OCI-M1 (cell line): ENCODE data around the gene FRMD5.

Source experiments
- DNase-seq: peaks from one replicate; lab custom pipeline; 2025; lab: John Stamatoyannopoulos, UW

FRMD5 gene

GRCh38 chr15:44093836-44094235 is 101.2 kb downstream of the FRMD5 start:
- DNase-seq: no peak

DNA sequence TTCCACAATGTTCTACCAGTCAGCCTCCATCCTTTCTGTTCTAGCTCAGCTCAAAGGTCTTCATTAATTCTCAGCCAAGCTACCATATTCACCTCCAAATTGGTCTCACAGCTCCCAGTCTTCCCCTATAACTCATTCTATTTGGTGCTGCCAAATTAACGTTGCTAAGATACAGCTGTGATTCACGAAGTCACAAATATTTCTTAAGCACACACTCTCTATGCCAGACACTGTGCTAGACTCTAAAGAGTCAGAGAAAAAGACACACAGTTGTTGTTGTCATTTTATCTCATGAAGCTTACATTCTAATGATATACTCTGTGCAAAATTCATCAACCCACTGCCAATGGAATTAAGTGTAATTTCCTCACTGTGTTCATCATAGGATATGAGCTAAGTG is 102.8 kb downstream of the FRMD5 start:
- DNase-seq: no peak

DNA sequence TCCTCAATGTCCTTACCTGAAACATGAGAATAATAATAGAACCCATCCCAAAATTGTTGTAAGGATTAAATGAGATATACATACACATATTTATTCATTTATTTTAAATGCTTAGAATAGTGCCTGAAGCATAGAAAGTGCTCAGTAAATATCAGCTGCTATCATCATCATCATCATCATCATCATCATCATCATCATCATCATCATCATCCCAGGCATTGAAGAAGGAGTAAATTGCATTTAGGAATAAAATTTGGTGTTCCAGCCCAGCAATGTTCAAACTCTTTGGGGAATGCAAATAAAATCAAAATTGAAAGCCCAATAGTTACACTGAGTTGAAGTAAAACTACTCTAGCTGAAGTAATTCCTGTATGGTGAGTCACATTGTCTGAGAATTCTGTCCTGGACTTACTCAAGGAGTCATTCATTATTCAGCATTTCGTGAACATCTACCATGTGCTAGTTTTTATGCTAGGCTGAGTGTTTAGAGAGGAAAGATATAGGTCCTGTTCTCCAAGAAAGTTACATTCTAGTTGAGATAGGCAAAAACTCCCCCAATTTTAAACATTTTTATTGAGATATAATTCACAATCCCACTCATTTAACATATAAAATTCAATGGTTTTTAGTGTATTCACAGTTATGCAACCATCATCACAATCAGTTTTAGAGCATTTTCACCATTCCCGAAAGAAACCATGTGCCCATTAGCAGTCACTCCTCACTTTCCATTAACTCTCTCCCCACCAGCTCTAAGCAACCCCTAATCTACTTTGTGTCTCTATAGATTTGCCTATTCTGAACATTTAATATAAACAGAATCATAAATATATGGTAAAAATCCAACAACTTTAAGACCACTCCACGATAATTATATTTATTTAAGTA is 107.2 kb downstream of the FRMD5 start:
- DNase-seq: no peak

- DNase-seq: no peak
Measured at GRCh38 chr15:44084770-44085169, 110.3 kb downstream of the FRMD5 start.

- DNase-seq: no peak
Measured at GRCh38 chr15:44084171-44084570, 110.9 kb downstream of the FRMD5 start.

DNA sequence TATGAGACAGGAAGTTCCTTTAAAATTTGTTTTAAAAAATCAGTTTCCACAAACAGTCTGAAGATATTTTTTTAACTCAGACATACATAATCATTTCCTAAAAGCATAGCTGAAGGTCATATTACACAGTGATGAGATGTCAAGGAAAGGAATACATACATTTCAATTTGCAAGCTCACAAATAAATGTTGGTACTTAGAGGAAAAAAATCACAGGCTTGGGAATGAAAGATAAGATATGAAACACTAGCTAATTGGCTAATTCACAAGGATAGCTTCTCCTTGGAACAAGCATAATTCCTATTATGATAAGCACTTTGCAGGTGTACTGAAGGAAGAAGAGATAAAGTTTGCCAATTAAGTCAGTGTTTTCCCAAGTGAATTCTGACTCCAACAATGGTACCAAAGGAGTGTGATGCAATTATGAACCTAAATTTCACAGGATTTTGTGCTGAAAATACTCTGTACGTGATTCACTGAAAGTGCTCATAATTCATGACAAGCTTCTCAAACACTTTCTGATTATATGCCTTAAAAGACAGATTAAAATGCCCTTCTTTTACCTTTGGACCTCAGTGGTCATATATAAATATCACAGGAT is 112.4 kb downstream of the FRMD5 start:
- DNase-seq: no peak

DNA sequence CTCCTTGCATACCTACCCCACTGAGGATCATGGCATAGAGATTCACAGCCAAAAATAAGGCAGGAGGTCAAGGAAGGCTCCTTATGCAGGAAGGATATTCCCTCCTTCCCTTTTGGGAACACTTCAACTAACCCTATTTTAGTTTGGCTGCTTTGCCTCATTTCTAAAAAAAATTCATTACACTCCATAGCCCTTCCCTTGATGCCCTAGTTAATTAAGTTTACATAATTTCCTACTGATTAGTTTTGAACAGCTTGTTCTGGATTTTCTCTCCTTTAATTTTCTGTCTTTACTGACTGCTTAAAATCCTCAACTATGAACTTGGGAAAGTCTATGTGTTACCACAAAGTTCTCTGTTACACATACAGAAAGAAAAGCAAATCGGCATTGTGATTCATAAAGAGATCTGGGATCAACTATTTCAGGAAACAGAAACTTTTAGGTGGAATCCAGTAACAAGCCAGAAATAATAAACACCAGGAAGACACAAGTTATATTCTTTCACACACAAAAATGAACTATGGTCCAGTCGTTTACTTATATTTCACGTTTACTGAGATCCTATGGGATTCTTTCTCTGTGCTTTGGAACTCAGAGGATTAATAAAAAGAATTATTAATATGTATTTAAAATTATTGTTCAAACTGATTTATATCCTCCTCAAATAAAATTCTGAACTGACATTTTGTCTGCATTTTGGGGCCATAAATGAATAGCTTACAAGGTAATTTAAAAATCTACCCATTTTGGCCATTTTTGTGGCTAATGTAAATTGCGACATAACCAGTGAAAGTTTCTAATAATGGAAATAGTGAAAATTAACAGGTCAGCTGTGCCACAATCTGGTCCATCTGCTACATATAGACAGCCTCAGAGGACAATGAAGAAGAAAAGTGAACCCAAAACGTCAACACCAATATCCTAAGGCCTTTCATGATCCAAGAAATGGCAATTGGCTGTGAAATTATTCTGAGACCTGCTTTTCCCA is 113.8 kb downstream of the FRMD5 start:
- no peak for DNase-seq

GRCh38 chr15:44075535-44075934 is 119.5 kb downstream of the FRMD5 start:
- no peak for DNase-seq

DNA sequence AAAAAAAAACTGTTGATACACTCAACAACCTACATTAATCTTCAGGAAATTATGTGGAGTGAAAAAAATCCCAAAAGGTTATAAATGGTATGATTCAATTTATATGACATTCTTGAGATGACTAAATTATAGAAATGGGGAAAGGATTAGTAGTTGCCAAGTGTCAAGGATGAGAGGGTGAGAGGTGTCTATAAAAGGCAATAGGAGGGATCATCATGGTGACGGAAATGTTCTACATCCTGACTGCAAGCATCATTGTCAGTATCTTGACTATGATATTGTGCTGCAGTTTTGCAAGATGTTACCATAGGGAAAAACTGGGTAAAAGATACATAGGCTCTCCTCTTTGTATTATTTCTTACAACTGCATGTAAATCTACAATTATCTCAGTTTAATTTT is 125.6 kb downstream of the FRMD5 start:
- no peak for DNase-seq

DNA sequence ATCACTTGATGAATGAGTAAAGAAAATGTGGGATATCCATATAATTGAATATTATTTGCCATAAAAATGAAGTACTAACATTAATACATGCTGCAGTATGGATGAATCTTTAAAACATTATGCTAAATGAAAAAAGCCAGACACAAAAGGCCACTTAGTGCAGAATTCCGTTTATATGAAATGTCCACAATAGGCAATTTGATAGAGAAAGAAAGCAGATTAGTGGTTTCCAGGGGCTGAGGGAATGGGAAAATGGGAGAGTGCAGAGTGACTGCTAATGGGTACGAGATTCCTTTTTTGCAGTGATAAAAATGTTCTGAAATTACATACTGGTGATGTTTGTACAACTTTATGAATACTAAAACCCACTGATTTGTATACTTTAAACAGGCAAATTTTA is 126.7 kb downstream of the FRMD5 start:
- no peak for DNase-seq

DNA sequence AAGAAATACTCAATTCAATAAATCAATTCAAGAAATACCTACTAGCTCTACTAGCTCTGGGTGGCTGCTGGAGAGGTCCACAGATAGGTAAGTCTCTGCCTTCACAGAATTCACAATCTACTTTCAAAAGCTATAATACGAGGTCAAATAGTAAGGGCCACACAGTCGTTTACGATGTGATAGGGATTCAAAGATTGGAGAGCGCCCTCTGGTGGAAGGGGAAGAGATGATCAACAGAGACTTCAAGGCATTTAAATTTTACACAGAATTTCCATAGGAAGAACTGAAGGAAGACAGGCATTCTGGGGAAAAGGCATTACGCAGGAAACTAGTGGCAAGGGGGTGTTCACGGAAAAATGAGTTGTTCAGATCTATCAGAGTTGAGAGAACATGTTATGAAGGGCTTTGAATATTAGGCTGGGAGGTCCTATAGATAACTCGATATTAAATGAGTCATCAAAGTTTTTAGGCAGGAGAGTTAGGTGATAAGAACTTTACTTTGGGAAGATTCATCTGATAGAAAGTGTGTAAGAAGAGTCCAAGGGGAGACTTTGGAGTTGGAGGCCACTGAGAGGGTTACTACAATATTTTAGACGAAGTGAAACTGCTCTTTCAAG is 128.8 kb downstream of the FRMD5 start:
- peak; percentile 81 for DNase-seq

DNA sequence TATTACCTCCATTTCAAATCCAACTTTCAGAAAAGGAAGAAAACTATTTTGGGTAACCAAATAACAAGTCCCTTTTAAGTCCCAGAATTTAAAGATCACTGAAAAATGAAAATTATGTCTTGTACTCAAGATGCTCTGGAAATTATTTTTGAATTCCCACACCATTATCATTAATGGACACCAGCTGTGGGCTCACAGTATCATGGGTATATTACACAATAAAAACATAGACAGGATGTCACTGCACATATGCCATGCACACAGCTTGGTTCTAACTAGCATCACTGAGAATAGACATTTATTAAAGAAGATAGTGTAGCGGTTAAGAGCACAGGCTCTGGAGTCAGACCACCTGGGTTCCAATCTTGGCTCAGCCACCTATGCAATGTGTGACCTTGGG is 130.4 kb downstream of the FRMD5 start:
- DNase-seq: no peak

DNA sequence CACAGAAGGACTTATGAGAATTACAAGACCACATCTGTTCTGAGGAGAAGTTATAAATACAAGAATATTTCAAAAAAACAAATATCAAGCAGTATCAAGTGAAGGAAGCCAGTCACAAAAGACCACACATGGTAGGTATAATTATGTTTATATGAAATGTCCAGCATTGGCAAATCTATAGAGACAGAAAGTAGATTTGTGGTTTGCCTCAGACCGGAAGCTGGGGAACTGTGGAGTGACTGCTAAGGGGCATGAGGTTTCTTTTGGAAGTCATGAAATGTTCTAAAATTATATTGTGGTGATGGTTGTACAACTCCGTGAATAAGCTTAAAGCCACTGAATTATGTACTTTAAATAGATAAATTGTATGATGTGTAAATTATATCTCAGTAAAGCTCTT is 136.9 kb downstream of the FRMD5 start:
- DNase-seq: no peak

DNA sequence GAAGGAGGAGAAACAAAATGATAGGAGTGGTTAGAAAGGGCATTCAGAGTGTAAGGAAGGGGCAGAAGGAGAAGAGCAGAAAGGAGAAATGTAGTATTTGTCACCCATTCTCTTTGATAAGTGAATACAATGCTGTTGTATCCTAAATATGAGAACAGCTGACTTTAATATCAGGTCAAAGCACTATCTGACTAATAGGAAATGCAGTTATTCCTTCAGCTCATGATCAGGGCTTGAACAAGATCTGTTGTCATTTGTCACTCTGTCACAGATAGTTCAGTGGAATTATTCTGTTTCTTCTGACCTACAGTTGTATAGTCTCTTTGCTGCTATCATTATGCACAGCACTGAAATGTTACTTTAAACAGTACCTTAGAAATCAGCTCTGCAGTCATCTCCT is 149.4 kb downstream of the FRMD5 start:
- DNase-seq: no peak

DNA sequence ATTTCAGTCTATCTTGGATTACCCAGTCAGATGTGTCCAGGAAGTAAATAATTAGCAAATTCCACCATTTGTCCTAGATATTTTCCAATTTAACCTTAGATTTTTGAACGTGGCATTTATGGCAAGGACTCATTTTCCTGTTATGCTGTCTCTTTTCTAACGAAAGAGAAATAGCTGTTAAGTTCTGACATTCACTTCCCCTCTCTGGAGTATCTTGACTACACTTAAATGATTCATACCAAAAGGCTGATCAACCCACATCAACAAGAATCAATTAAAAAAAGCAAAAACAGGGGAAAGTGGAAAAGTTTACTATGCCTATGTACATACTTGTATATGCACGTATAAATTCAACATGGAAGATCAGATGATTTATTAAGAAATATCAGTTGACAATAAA is 149.9 kb downstream of the FRMD5 start:
- no peak for DNase-seq

DNA sequence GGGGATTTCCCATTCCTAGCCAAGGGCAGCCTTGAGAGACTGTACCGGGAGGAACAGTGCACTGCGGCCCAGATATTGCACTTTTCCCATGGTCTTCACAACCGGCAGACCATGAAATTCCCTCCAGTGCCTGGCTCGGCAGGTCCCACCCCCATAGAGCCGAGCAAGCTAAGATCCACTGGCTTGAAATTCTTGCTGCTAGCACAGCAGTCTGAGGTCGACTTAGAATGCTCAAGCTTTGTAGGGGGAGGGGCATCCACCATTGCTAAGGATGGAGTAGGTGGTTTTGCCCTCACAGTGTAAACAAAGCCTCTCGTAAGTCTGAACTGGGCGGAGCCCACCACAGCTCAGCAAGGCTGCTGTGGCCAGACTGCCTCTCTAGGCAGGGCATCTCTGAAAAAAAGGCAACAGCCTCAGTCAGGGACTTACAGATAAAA is 156.3 kb downstream of the FRMD5 start:
- no peak for DNase-seq

DNA sequence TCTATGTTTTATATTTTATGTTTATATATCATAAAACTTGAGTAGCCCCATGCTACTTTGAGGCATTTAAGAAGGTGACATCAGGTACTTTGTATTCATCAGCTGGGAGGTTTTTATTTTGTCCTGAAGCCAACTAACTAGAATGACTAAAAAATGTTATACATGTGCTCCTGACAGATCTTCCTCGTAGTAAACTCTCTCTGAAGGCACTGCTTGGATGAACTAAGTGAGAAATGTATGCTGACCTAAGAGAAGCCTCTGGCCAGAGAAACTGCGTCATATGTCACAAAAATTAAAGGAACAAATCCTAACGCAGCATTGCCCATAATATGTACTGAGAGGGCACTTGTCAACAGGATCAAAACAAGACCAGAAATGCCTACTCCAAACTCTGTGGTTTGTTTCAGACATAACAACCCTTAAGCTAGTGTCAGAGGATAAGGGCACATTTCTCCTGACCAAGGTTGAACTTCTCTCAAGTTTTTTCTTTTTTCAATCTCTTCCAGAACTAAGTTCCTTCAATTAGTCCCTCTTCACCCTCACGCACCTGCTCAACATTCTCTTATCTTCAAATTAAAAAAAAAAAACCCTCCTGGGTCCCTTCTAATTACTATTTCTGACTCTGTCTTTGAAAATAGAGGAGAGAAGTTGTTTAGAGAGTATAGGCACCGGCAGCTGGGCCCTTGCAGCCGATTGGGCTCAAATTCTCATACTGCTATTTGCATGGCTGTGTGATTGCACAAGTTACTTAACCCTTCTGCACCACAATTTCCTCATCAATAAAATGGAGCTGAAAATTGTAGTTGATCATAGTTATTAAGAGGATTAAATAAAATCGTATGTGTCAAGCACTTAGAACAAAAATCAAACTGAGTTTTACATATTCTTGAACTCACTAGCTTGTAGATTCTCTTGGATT is 159.0 kb downstream of the FRMD5 start:
- DNase-seq: no peak

DNA sequence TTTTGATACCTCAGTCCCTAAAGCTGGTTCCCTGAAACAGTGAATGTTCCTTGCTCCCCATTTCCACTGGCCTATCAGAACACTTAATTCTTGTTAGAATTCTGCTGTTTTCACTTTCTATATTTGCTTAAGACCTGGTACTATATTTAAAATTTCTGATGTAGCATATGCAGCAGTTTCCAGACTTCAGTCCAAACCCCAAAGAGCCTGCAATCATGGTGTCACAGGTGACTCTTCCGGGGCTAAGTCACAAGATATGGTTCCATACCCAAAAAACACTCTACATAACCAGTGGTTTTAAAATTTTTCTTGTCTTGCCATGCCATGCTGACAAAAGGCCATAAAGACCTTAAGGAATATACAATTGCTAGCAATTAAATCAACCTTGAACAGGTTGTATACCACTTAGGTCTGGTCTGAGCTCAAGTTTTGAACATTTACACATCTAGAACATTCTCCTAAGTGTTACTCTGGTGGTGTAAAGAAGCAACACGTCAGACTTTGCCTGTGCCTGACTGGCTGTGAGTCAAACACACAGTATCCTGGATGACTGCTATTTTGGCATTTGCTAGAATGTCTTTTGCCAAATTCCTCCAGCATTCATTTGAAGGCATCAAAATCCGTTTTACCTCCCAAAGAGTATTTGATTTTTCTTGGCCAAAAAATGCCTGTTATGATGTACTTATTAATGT is 160.0 kb downstream of the FRMD5 start:
- no peak for DNase-seq

GRCh38 chr15:44034334-44034733 is 160.7 kb downstream of the FRMD5 start:
- no peak for DNase-seq

DNA sequence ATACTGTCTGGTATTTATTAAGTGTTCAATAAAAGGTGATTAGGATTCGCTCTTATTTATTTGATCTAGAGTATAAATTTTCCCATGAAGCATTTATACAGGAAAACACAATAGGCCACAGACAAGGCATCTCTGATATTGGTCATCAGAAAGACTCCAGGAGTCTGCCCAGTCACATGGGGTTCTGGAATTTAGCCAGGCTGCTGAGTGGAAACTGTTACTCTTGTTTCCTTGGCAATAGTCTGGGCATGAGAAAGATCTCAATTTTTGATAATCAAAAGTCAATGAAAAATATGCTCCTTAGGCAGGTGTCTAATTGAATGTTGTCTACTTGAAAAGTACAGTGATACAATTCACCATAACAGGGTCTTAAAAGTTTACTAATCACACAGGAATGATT is 161.2 kb downstream of the FRMD5 start:
- DNase-seq: peak; percentile 5
